Neural progenitor cell (in vitro differentiated cells): Measurements from ENCODE around the gene ZCCHC7. TPM values are rescaled to one million over a fixed set of nuclear protein-coding genes. Genes with fewer than 3 reads are reported as not detected.

Source experiments
- DNase-seq: peaks from one replicate; pipeline ENCODE4 v3.0.0-alpha.2; 2016; ENCODE audit warnings: low spot score
- H2AFZ ChIP-seq: fragments of 200-600 bp; sonication (generic); replicated peaks from 2 replicates; pipeline ENCODE4 v1.6.1; 2016; ENCODE audit warnings: antibody characterized with exemption
- H3F3A ChIP-seq: fragments of 200-600 bp; sonication (generic); 2 replicates; pipeline ENCODE4 v1.6.1; 2016; ENCODE audit warnings: antibody characterized with exemption, low read depth
- H3K27ac ChIP-seq: fragments of 200-600 bp; sonication (generic); 2 replicates; pipeline ENCODE4 v1.5.1; 2016; ENCODE audit warnings: mild to moderate bottlenecking
- H3K27me3 ChIP-seq: fragments of 200-600 bp; sonication (generic); 2 replicates; pipeline ENCODE4 v1.6.1; 2016; ENCODE audit warnings: mild to moderate bottlenecking, moderate library complexity
- H3K36me3 ChIP-seq: fragments of 200-600 bp; sonication (generic); 2 replicates; pipeline ENCODE4 v1.5.1; 2016
- H3K4me1 ChIP-seq: fragments of 200-600 bp; sonication (generic); 2 replicates; pipeline ENCODE4 v1.6.1; 2016; ENCODE audit warnings: mixed run types
- H3K4me2 ChIP-seq: fragments of 200-600 bp; sonication (generic); 2 replicates; pipeline ENCODE4 v1.6.1; 2016
- H3K4me3 ChIP-seq: fragments of 200-600 bp; sonication (generic); 2 replicates; pipeline ENCODE4 v1.5.1; 2016
- H3K79me2 ChIP-seq: fragments of 200-600 bp; sonication (generic); 2 replicates; pipeline ENCODE4 v1.6.1; 2016; ENCODE audit warnings: low read depth
- H3K9ac ChIP-seq: fragments of 200-600 bp; sonication (generic); 2 replicates; pipeline ENCODE4 v1.6.1; 2016
- H3K9me3 ChIP-seq: fragments of 200-600 bp; sonication (generic); 2 replicates; pipeline ENCODE4 v1.5.1; 2016; ENCODE audit warnings: low read depth
- H4K20me1 ChIP-seq: fragments of 200-600 bp; sonication (generic); 2 replicates; pipeline ENCODE4 v1.6.1; 2016; ENCODE audit warnings: low read depth
- H3K27ac Mint-ChIP-seq: 3 replicates; pipeline ENCODE4 v1.8.0; 2021; ENCODE audit warnings: mixed read lengths
- H3K27me3 Mint-ChIP-seq: 2 replicates; pipeline ENCODE4 v1.8.0; 2022; ENCODE audit warnings: low read depth, mild to moderate bottlenecking, inconsistent platforms, moderate library complexity, mixed read lengths; ENCODE audit not compliant: insufficient read depth
- H3K36me3 Mint-ChIP-seq: 3 replicates; pipeline ENCODE4 v1.8.0; 2021; ENCODE audit warnings: mixed read lengths
- H3K4me1 Mint-ChIP-seq: 3 replicates; pipeline ENCODE4 v1.8.0; 2021; ENCODE audit warnings: mixed read lengths
- H3K4me3 Mint-ChIP-seq: 3 replicates; pipeline ENCODE4 v1.8.0; 2021; ENCODE audit warnings: mild to moderate bottlenecking, moderate library complexity, mixed read lengths
- H3K9me3 Mint-ChIP-seq: 3 replicates; pipeline ENCODE4 v1.8.0; 2020; ENCODE audit warnings: mixed read lengths
- CTCF ChIP-seq: fragments of 200-600 bp; sonication (generic); IDR thresholded peaks from 2 replicates; pipeline ENCODE4 v1.5.1; 2017; ENCODE audit warnings: antibody characterized with exemption, mild to moderate bottlenecking
- EZH2 ChIP-seq: fragments of 200-600 bp; sonication (generic); IDR thresholded peaks from 2 replicates; pipeline ENCODE4 v1.6.1; 2017; ENCODE audit warnings: antibody characterized with exemption, mild to moderate bottlenecking, moderate library complexity
- EZH2phosphoT487 ChIP-seq: fragments of 200-600 bp; sonication (generic); IDR thresholded peaks from 2 replicates; pipeline ENCODE4 v1.6.1; 2017; ENCODE audit warnings: antibody characterized with exemption
- total RNA-seq: library from RNA; depleted of rRNA; stranded (reverse); fragments of >200 nt; gene quantifications from 2 replicates; pipeline ENCODE4 v1.2.3, GENCODE V29; 2015; ENCODE audit warnings: low replicate concordance

Gene ZCCHC7
- total RNA-seq, 1 donor from 2014 or later, result 27.6 TPM

GRCh38 chr9:37165644-37166043 is 45.3 kb downstream of the ZCCHC7 start:
- Mint-ChIP-seq H3K4me3 (no peak overlapping the region), H3K27ac (no peak overlapping the region), H3K27me3 (no peaks in the 10 kb centered on the region), H3K9me3 (peaks cover 3% of the 10 kb centered on the region), H3K4me1 (no peaks in the 10 kb centered on the region), H3K36me3 (peaks cover 49% of the 10 kb centered on the region)
- H3K27ac ChIP-seq, result no peak overlapping the region
- H3K4me2 ChIP-seq, result no peak overlapping the region
- no peaks in the 10 kb centered on the region for H3K9me3 ChIP-seq
- TF ChIP-seq CTCF (no peak), EZH2 (no peak), EZH2phosphoT487 (no peak)
- no peak overlapping the region for H2AFZ ChIP-seq
- peaks cover 6% of the 10 kb centered on the region for H3K4me1 ChIP-seq
- no peak overlapping the region for H3K9ac ChIP-seq
- DNase-seq, result no peak
- H3K27me3 ChIP-seq, result no peaks in the 10 kb centered on the region
- H4K20me1 ChIP-seq, result no peaks in the 10 kb centered on the region
- H3K79me2 ChIP-seq, result no peaks in the 10 kb centered on the region
- H3K4me3 ChIP-seq, result no peak overlapping the region
- no peaks in the 10 kb centered on the region for H3K36me3 ChIP-seq
- peaks cover 7% of the 10 kb centered on the region for H3F3A ChIP-seq

- H3K9me3 ChIP-seq, result no peaks in the 10 kb centered on the region
- no peak overlapping the region for H3K4me3 ChIP-seq
- DNase-seq, result no peak
- H2AFZ ChIP-seq, result no peak overlapping the region
- peaks cover 6% of the 10 kb centered on the region for H3K4me1 ChIP-seq
- H3K4me3 Mint-ChIP-seq, result no peak overlapping the region
- H3K79me2 ChIP-seq, result no peaks in the 10 kb centered on the region
- peaks cover 7% of the 10 kb centered on the region for H3F3A ChIP-seq
- H3K27me3 ChIP-seq, result no peaks in the 10 kb centered on the region
- peaks cover 53% of the 10 kb centered on the region for H3K36me3 Mint-ChIP-seq
- H3K27ac Mint-ChIP-seq, result no peak overlapping the region
- no peaks in the 10 kb centered on the region for H4K20me1 ChIP-seq
- H3K27ac ChIP-seq, result no peak overlapping the region
- no peak for TF ChIP-seq EZH2
- TF ChIP-seq CTCF, result no peak
- no peak for TF ChIP-seq EZH2phosphoT487
- H3K4me2 ChIP-seq, result no peak overlapping the region
- no peaks in the 10 kb centered on the region for H3K36me3 ChIP-seq
- H3K4me1 Mint-ChIP-seq, result no peaks in the 10 kb centered on the region
- no peak overlapping the region for H3K9ac ChIP-seq
- H3K27me3 Mint-ChIP-seq, result no peaks in the 10 kb centered on the region
- peaks cover 3% of the 10 kb centered on the region for H3K9me3 Mint-ChIP-seq
Measured at GRCh38 chr9:37167456-37168047, 47.2 kb downstream of the ZCCHC7 start.

- H3K9ac ChIP-seq, result no peak overlapping the region
- H3K27ac Mint-ChIP-seq, result no peak overlapping the region
- no peaks in the 10 kb centered on the region for H3K27me3 Mint-ChIP-seq
Measured at GRCh38 chr9:37172557-37172956, 52.2 kb downstream of the ZCCHC7 start.

More at GRCh38 chr9:37172557-37172956, 52.2 kb downstream of the ZCCHC7 start:
- no peaks in the 10 kb centered on the region for H3K9me3 ChIP-seq
- H3K4me3 ChIP-seq, result no peak overlapping the region
- H3K4me1 Mint-ChIP-seq, result no peaks in the 10 kb centered on the region
- H3K27me3 ChIP-seq, result no peaks in the 10 kb centered on the region
- no peak for DNase-seq
- peaks cover 3% of the 10 kb centered on the region for H3F3A ChIP-seq
- no peaks in the 10 kb centered on the region for H4K20me1 ChIP-seq
- TF ChIP-seq EZH2 (no peak), CTCF (no peak), EZH2phosphoT487 (no peak)
- no peak overlapping the region for H3K4me3 Mint-ChIP-seq
- H3K4me1 ChIP-seq, result peaks cover 6% of the 10 kb centered on the region
- H3K79me2 ChIP-seq, result no peaks in the 10 kb centered on the region
- H3K27ac ChIP-seq, result no peak overlapping the region
- H3K4me2 ChIP-seq, result no peak overlapping the region
- H2AFZ ChIP-seq, result no peak overlapping the region
- no peaks in the 10 kb centered on the region for H3K36me3 ChIP-seq
- no peaks in the 10 kb centered on the region for H3K9me3 Mint-ChIP-seq
- H3K36me3 Mint-ChIP-seq, result peaks cover 43% of the 10 kb centered on the region
